GM23248 (cell line): ENCODE data around the gene THSD4.

Experiments
- EZH2 ChIP-seq: fragments of 200-600 bp; sonication (generic); IDR thresholded peaks from 2 replicates; pipeline ENCODE4 v1.6.1; 2018; ENCODE audit warnings: antibody characterized with exemption, mild to moderate bottlenecking; ENCODE audit not compliant: insufficient read depth, poor library complexity, severe bottlenecking
- EZH2phosphoT487 ChIP-seq: fragments of 200-600 bp; sonication (generic); IDR thresholded peaks from 2 replicates; pipeline ENCODE4 v1.6.1; 2018; ENCODE audit warnings: antibody characterized with exemption, moderate library complexity, mild to moderate bottlenecking, low read depth; ENCODE audit not compliant: insufficient read depth

- TF ChIP-seq EZH2phosphoT487 (no peak), EZH2 (no peak)
Observed at GRCh38 chr15:71084264-71084663, 31.0 kb upstream of the THSD4 start.
